ENCODE data around the gene TMEM37. TPM values are rescaled to one million over a fixed set of nuclear protein-coding genes. Genes with fewer than 3 reads are reported as not detected.

TMEM37 gene
- total and polyA plus RNA-seq, 2 of the 13 experiments (the other 11 are each of a cell fraction or from before 2014, with no cell fraction given): 37.7 to 115 TPM

GRCh38 chr2:119438726-119439284 lies 7.2 kb downstream of the TMEM37 start (continued):
- TF ChIP-seq ZNF83 (CRISPR knock-in tag; IDR thresholded peaks at IDR 0.05; ENCODE audit: borderline replicate concordance) (no peak), ZNF713 (CRISPR knock-in tag; IDR thresholded peaks at IDR 0.05) (no peak), SIN3A (IDR thresholded peaks at IDR 0.05; ENCODE audit: borderline replicate concordance, low read depth, low read length) (no peak), TRIM22 (IDR thresholded peaks at IDR 0.05) (no peak), TERF1 (CRISPR knock-in tag; IDR thresholded peaks at IDR 0.05) (no peak), CREBL2 (CRISPR knock-in tag; IDR thresholded peaks at IDR 0.05; ENCODE audit: borderline replicate concordance) (no peak), HNRNPK (IDR thresholded peaks at IDR 0.05; ENCODE audit: low read depth, low read length, poor library complexity, severe bottlenecking) (no peak), ZNF253 (CRISPR knock-in tag; IDR thresholded peaks at IDR 0.05; ENCODE audit: borderline replicate concordance) (no peak), FOXO4 (CRISPR knock-in tag; conservative IDR thresholded peaks at IDR 0.05) (no peak), THYN1 (CRISPR knock-in tag; IDR thresholded peaks at IDR 0.05; ENCODE audit: borderline replicate concordance, low read depth) (no peak), ZNF564 (CRISPR knock-in tag; IDR thresholded peaks at IDR 0.05) (no peak), MATR3 (CRISPR knock-in tag; IDR thresholded peaks at IDR 0.05) (no peak), NKX3-1 (CRISPR knock-in tag; IDR thresholded peaks at IDR 0.05) (no peak), HNRNPUL1 (IDR thresholded peaks at IDR 0.05; ENCODE audit: low read depth, low read length) (no peak), DDIT3 (CRISPR knock-in tag; IDR thresholded peaks at IDR 0.05) (no peak), CEBPG (CRISPR knock-in tag; IDR thresholded peaks at IDR 0.05) (no peak), KLF13 (CRISPR knock-in tag; IDR thresholded peaks at IDR 0.05) (no peak), HHEX (CRISPR knock-in tag; IDR thresholded peaks at IDR 0.05) (no peak), FUBP1 (CRISPR knock-in tag; IDR thresholded peaks at IDR 0.05; ENCODE audit: borderline replicate concordance) (0 out of 2 replicates have a peak, but pooled peaks have one; percentile 50), BORCS8-MEF2B (CRISPR knock-in tag; IDR thresholded peaks at IDR 0.05) (0 out of 2 replicates have a peak, but pooled peaks have one; percentile 10), HINFP (CRISPR knock-in tag; IDR thresholded peaks at IDR 0.05; ENCODE audit: low read depth) (0 out of 2 replicates have a peak, but pooled peaks have one; percentile 8), ZSCAN12 (CRISPR knock-in tag; IDR thresholded peaks at IDR 0.05) (no peak)

Measured in HepG2 (cell line).